ENCODE data around the gene ANP32D.
"Not testable (repeated sequence)": the region's sequence is repeated elsewhere in the genome, so short reads cannot be mapped to it uniquely, and the experiment has no call there.

Gene ANP32D

DNA sequence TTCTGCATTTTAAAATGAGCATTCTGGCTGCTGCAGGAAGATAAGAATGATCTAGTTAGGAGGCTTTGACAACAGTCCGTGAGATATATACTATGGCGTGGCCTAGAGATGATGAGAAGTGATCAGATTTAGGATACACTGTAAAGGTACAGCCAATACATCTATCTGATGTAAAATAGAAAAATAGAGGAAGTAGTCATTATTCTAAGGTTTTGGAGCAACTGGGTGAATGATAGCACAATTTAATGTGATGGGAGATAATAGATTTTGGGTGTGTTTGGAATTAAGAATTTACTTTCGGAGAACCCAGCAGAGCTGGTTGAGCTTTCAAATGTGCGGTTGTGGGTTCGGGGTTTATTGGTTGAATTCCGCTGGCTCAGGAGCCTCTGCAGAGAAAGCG is at the start of gene ANP32D:
ANP32D (plus strand) TSS at position 301 of the 400 bp plus-strand sequence. CDS start 106 bp downstream, outside the sequence.
- no peak for DNase-seq (ENCODE audit: low read depth, low spot score)

DNA sequence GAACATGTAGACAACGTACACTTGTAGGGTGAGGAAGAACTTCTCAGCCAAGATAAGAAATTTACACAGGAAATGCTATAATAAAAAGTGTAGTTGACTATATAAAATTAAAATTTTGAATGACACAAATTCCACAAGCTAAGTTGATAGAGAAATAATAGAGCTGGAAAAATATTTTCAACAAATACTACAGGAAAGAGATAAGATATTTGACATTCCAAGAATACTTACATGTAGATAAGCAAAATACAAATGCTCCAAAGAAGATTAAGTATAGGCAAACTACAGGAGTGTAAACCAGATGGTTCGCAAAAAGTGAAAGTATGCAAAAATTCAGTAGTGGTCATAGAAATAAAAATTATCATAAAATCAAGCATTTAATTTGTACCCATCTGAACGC is 49.2 kb upstream of the ANP32D start:
- DNase-seq (ENCODE audit: low read depth, low spot score) = no peak

- no peak for DNase-seq (ENCODE audit: low read depth, low spot score)
Observed at GRCh38 chr12:48424644-48425043, 47.7 kb upstream of the ANP32D start.

DNA sequence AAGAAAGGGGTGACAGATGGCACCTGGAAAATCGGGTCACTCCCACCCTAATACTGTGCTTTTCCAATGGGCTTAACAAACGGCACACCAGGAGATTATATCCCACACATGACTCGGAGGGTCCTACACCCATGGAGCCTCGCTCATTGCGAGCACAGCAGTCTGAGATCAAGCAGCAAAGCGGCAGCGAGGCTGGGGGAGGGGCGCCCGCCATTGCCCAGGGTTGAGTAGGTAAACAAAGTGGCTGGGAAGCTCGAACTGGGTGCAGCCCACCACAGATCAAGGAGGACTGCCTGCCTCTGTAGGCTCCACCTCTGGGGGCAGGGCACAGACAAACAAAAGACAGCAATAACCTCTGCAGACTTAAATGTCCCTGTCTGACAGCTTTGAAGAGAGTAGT is 38.3 kb upstream of the ANP32D start:
- not testable (repeated sequence) for DNase-seq (ENCODE audit: low read depth, low spot score)

- no peak for DNase-seq (ENCODE audit: low read depth, low spot score)
Observed at GRCh38 chr12:48441069-48441468, 31.3 kb upstream of the ANP32D start.

DNA sequence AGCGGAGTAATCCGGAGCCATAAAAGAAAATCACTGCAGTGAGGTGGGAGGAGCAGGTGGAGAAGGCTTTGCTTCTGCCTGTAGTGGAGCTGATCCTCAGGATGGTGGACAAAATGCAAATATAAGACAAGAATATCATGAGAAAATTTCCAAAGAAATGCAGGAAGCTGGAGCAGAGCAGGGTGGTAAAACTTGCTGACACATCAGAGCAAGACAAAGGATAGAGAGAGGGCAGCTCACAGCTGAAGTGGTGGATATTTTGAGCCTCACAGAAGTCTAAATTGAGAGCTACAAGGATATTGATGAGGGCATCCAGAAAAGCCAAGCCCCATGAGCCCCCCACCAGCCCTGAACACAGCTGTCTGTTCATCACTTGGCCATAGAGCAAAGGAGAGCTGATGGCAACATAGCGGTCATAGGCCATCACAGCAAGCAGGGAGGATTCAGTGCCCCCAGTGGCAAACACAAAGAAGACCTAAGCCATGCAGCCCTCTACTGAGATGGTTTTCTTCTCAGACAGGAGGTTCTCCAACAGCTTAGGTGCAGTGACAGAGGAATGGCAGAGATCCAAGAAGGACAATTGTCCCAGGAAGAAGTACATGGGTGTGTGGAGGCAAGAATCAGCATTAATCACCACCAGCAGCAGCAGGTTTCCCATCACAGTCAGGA is 30.0 kb upstream of the ANP32D start:
- no peak for DNase-seq (ENCODE audit: low read depth, low spot score)

GRCh38 chr12:48445538-48445937 is 26.8 kb upstream of the ANP32D start:
- no peak for DNase-seq (ENCODE audit: low read depth, low spot score)

DNA sequence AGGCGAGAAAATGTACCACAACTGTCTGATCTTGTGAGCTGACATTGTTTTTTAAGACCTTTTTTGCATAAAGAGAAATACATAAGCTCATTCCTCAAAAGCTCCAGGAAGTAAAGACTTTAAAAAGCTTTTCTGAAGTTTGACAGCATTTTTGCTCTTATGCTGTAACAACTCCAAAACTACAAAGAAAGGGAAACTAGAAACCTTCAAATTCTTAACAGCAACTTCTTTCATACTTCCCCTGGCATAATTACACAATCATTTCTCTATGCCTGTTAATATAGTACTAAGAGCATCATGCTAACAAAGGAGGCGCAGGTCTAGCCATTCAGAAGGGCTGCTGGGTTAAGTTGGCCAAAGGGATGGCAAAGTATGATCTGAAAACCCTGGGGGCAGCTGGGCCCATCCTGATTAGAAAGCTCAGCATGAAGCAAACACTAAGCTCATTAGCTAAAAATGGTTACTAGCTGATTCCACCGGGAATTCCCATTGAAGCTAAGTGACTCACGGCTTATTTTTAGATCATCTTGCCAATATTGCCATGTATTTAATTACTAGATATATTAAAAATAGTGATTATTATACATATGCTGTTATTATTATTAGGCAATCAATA is 26.1 kb upstream of the ANP32D start:
- DNase-seq (ENCODE audit: low read depth, low spot score) = no peak

DNA sequence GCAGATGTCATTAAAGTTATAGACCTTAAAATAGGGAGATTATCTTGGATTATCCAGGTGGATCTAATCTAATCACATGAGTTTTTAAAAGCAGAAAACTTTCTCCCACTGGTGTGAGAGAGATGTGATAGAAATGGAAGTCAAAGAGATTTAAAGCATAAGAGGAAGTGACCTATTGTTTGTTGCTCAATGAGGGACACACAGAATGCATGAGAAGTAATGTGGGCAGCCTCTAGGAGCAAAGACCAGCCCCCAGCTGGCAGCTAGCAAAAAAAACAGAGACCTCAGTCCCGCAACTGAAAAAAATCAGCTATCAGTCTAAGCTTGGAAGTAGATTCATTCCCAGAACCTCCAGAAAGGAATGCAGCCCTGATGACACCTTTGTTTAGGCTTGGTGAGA is 24.6 kb upstream of the ANP32D start:
- DNase-seq (ENCODE audit: low read depth, low spot score) = no peak

DNA sequence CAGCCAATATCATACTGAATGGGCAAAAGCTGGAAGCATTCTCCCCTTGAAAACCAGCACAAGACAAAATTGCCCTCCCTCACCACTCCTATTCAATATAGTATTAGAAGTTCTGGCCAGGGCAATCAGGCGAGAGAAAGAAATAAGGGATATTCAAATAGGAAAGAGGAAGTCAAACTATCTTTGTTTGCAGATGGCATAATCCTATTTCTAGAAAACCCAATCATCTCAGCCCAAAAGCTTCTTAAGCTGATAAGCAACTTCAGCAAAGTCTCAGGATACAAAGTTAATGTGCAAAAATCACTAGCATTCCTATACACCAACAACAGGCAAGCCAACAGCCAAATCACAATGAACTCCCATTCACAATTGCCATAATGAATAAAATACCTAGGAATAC is 21.0 kb upstream of the ANP32D start:
- DNase-seq (ENCODE audit: low read depth, low spot score) = no peak

- DNase-seq (ENCODE audit: low read depth, low spot score) = not testable (repeated sequence)
Observed at GRCh38 chr12:48452961-48453360, 19.4 kb upstream of the ANP32D start.

DNA sequence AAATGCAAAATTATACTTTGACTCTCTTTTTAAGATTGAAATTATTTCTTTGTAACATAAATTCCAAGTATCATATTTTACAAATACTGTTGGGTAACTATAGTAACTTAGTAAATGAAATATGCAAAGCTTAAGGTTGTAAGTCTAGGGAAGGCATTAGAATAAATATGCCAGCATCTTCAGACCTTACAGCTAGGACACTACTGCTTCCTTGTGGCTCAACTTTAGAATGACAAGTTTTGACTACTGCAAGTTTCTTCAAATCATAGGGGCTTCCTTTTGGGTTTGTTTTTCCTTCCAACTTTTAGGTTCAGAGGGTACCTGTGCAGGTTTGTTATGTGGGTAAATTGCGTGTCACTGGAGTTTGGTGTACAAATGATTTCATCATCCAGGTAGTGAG is 17.7 kb upstream of the ANP32D start:
- no peak for DNase-seq (ENCODE audit: low read depth, low spot score)

DNA sequence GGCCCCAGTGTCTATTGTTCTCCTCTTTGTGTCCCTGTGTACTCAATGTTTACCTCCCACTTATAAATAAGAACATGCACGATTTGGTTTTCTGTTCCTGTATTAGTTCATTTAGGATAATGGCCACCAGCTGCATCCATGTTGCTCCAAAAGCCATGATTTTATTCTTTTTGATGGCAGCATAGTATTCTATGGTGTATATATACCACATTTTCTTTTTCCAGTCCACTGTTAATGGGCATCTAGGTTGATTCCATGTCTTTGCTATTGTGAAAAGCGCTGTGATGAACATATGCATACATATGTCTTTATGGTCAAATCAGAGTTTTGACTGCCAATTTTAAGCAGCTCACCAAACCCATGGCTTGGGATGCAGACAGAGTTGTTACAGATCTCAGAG is 17.2 kb upstream of the ANP32D start:
- DNase-seq (ENCODE audit: low read depth, low spot score) = no peak

DNA sequence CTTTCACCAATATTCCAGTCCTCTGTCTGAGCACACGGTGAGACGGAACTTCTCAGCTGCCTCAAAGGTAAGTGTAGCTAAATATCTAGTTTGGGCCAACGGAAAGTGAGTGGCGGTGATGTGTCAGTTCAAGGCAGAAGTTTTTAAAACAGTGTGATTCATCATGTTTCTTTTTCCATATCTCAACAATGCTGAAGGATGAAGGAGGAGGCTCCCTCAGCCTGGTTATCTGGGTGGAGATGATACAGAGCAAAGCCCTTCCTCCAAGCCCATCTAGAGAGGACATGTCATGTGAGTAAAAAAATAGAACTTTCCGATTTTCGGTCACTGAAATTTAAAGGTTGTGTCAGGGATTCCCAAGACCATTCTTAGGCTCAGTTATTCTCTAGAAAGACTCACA is 13.1 kb upstream of the ANP32D start:
- no peak for DNase-seq (ENCODE audit: low read depth, low spot score)

GRCh38 chr12:48469027-48469426 is 3.3 kb upstream of the ANP32D start:
- not testable (repeated sequence) for DNase-seq (ENCODE audit: low read depth, low spot score)

- no peak for DNase-seq (ENCODE audit: low read depth, low spot score)
Observed at GRCh38 chr12:48473061-48473460, 702 bp downstream of the ANP32D start.

- DNase-seq (ENCODE audit: low read depth, low spot score) = not testable (repeated sequence)
Observed at GRCh38 chr12:48474497-48474896, 2.1 kb downstream of the ANP32D start.

DNA sequence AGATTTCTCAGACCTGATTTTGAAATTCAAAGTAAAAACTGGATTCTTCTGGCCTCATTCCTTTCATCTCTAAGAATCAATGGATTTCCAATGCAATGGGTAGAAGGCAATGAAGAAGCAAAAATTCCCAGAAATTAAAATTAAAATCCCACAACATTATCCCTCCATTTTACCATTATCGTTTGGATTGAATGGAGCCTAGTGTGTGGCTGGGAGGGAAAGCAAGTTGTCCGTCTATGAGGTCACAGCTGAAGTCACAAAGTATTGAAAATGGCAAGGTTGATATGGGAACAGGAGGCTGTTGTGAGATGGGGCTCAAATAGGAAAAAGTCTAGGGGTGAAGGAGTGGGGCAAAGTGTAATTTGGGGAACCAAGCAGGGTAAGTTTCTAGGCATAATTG is 9.8 kb downstream of the ANP32D start, which contains the start of gene C12orf54:
C12orf54 (plus strand) TSS at position 301 of the 400 bp plus-strand sequence. CDS start 799 bp downstream, outside the sequence.
- DNase-seq (ENCODE audit: low read depth, low spot score) = no peak

DNA sequence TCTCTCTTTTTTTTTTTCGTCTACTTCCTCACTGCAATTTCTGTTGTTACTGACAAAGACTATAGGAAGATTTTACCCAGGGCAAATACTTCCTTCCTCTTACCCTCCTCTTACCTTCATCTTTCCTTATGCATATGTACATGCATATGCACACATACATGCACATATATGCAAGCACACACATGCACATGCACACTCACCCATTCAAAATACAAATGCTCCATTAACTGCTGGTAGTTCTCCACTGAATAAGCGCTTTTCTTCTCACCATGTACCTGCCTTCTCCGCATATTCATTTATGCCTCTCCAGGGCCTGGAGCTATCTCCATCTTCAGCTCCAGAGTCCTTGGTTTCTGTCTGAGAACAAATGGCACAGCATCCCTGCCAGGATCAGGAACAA is 10.6 kb downstream of the ANP32D start:
- no peak for DNase-seq (ENCODE audit: low read depth, low spot score)

GRCh38 chr12:48486261-48486660 is 13.9 kb downstream of the ANP32D start:
- DNase-seq (ENCODE audit: low read depth, low spot score) = no peak

DNA sequence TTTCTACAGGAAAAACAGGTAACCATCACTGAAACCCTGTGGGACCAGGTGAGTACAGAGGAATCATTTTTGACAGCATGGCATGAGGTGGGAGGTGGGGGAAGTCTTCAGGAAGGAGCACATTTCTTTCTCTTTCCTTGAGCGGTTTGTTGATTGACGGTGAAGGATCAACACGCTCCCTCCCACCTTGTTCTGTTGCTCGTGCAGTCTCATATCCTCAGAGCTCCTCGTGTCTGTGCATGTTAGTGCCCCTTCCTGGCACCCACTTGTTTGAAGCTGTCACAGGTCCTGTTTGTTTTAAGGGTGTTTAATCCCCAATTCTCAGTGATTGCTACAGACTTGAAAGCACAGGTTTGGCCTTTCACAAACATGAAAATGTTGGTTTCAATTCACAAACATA is 14.3 kb downstream of the ANP32D start:
- no peak for DNase-seq (ENCODE audit: low read depth, low spot score)

- no peak for DNase-seq (ENCODE audit: low read depth, low spot score)
Observed at GRCh38 chr12:48489012-48489411, 16.7 kb downstream of the ANP32D start.

DNA sequence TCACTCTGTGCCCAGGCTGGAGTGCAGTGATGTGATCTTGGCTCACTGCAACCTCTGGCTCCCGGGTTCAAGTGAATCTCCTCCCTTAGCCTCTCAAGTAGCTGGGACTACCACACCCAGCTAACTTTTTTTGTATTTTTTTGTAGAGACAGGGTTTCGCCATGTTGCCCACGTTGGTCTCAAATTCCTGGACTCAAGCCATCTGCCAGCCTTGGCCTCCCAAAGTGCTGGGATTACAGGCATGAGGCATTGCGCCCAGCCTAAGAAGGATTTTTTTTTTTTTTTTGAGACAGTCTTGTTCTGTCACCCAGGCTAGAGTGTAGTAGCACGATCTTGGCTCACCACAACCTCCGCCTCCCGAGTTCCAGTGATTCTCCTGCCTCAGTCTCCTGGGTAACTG is 17.1 kb downstream of the ANP32D start:
- DNase-seq (ENCODE audit: low read depth, low spot score) = not testable (repeated sequence)
